NCI-H1105 (cell line): Measurements from ENCODE around the gene CYGB.

ENCODE experiments used
- DNase-seq: peaks from one replicate; lab custom pipeline; 2025; lab: John Stamatoyannopoulos, UW

The CYGB gene

GRCh38 chr17:76479515-76480060 lies 57.9 kb downstream of the CYGB start:
- DNase-seq = no peak

- DNase-seq = no peak
Observed at GRCh38 chr17:76478730-76479514, 58.6 kb downstream of the CYGB start.

- DNase-seq = no peak
Observed at GRCh38 chr17:76478097-76478496, 59.4 kb downstream of the CYGB start.

- no peak for DNase-seq
Observed at GRCh38 chr17:76477576-76477975, 59.9 kb downstream of the CYGB start.
